Testis (tissue), 2 donors: ENCODE measurements around the gene ARMC2.
"Not testable (repeated sequence)": the region's sequence is repeated elsewhere in the genome, so short reads cannot be mapped to it uniquely, and the experiment has no call there.

Experiments used
- POLR2A ChIP-seq: fragments of 450-650 bp; IDR thresholded peaks from one replicate; pipeline ENCODE4 v1.6.1; 2017; ENCODE audit warnings: antibody characterized with exemption, mild to moderate bottlenecking, moderate library complexity
- TF ChIP-seq, protein P1 (sequence below), 3 experiments: fragments of 450-650 bp in 2 of 3; fragments of 200-600 bp in 1 of 3; sonication (generic) in 1 of 3; IDR thresholded peaks; one replicate each; pipeline ENCODE4 v1.5.1; 2016 to 2019; ENCODE audit warnings: antibody characterized with exemption in 3 of 3, mild to moderate bottlenecking in 2 of 3, moderate library complexity in 1 of 3

DNA sequence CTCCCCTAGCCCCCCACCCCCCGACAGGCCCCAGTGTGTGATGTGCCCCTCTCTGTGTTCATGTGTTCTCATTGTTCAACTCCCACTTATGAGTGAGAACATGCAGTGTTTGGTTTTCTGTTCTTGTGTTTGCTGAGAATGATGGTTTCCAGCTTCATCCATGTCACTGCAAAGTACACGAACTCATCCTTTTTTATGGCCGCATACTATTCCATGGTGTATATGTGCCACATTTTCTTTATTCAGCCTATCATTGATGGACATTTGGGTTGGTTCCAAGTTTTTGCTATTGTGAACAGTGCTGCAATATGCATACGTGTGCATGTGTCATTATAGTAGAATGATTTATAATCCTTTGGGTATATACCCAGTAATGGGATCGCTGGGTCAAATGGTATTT is 42.7 kb downstream of the ARMC2 start:
- TF ChIP-seq, protein P1, sequence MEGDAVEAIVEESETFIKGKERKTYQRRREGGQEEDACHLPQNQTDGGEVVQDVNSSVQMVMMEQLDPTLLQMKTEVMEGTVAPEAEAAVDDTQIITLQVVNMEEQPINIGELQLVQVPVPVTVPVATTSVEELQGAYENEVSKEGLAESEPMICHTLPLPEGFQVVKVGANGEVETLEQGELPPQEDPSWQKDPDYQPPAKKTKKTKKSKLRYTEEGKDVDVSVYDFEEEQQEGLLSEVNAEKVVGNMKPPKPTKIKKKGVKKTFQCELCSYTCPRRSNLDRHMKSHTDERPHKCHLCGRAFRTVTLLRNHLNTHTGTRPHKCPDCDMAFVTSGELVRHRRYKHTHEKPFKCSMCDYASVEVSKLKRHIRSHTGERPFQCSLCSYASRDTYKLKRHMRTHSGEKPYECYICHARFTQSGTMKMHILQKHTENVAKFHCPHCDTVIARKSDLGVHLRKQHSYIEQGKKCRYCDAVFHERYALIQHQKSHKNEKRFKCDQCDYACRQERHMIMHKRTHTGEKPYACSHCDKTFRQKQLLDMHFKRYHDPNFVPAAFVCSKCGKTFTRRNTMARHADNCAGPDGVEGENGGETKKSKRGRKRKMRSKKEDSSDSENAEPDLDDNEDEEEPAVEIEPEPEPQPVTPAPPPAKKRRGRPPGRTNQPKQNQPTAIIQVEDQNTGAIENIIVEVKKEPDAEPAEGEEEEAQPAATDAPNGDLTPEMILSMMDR (IDR thresholded peaks at IDR 0.05), result not testable (repeated sequence)
- TF ChIP-seq POLR2A, result not testable (repeated sequence)
